ENCODE measurements around the gene ARHGEF12.

Gene ARHGEF12

GRCh38 chr11:120532832-120533196 lies 196.6 kb downstream of the ARHGEF12 start:
- no peaks in the 10 kb centered on the region for H3K27me3 Mint-ChIP-seq (ENCODE audit: low read depth)

GRCh38 chr11:120536091-120536796 lies 200.0 kb downstream of the ARHGEF12 start:
- Mint-ChIP-seq H3K27ac (no peak overlapping the region), H3K9me3 (no peaks in the 10 kb centered on the region), H3K4me3 (no peak overlapping the region), H3K4me1 (ENCODE audit: low read depth) (no peaks in the 10 kb centered on the region), H3K27me3 (ENCODE audit: low read depth) (no peaks in the 10 kb centered on the region), H3K36me3 (ENCODE audit: low read depth) (no peaks in the 10 kb centered on the region)

More at GRCh38 chr11:120532832-120533196, 196.6 kb downstream of the ARHGEF12 start:
- H3K4me1 Mint-ChIP-seq (ENCODE audit: low read depth): no peaks in the 10 kb centered on the region
- no peak overlapping the region for H3K27ac Mint-ChIP-seq
- H3K36me3 Mint-ChIP-seq (ENCODE audit: low read depth): no peaks in the 10 kb centered on the region
- H3K9me3 Mint-ChIP-seq: no peaks in the 10 kb centered on the region
- no peak overlapping the region for H3K4me3 Mint-ChIP-seq

- H3K27me3 Mint-ChIP-seq (ENCODE audit: low read depth): no peaks in the 10 kb centered on the region
- H3K4me3 Mint-ChIP-seq: no peak overlapping the region
- H3K36me3 Mint-ChIP-seq (ENCODE audit: low read depth): no peaks in the 10 kb centered on the region
- H3K27ac Mint-ChIP-seq: no peak overlapping the region
- H3K9me3 Mint-ChIP-seq: no peaks in the 10 kb centered on the region
- no peaks in the 10 kb centered on the region for H3K4me1 Mint-ChIP-seq (ENCODE audit: low read depth)
Measured at GRCh38 chr11:120536797-120537169, 200.6 kb downstream of the ARHGEF12 start.

GRCh38 chr11:120537996-120538395 lies 201.8 kb downstream of the ARHGEF12 start:
- Mint-ChIP-seq H3K27ac (no peak overlapping the region), H3K4me3 (no peak overlapping the region), H3K27me3 (ENCODE audit: low read depth) (peaks cover 5% of the 10 kb centered on the region), H3K36me3 (ENCODE audit: low read depth) (no peaks in the 10 kb centered on the region), H3K9me3 (no peaks in the 10 kb centered on the region), H3K4me1 (ENCODE audit: low read depth) (no peaks in the 10 kb centered on the region)

- Mint-ChIP-seq H3K4me1 (ENCODE audit: low read depth) (no peaks in the 10 kb centered on the region), H3K9me3 (no peaks in the 10 kb centered on the region)
Measured at GRCh38 chr11:120538707-120539106, 202.5 kb downstream of the ARHGEF12 start.

More at GRCh38 chr11:120538707-120539106, 202.5 kb downstream of the ARHGEF12 start:
- Mint-ChIP-seq H3K4me3 (no peak overlapping the region), H3K36me3 (ENCODE audit: low read depth) (no peaks in the 10 kb centered on the region), H3K27ac (no peak overlapping the region), H3K27me3 (ENCODE audit: low read depth) (peaks cover 7% of the 10 kb centered on the region)

All from T-helper 1 cell treated with Interleukin-12 subunit alpha and Interleukin-12 subunit beta and Interleukin-4 antibody, amounts not matched to agents 30 μg/mL and 1 μg/mL, for 36 hours (primary cell).